Gastrocnemius medialis (tissue), 4 donors: ENCODE data around the gene ALDH3A1. TPM values are rescaled to one million over a fixed set of nuclear protein-coding genes. Genes with fewer than 3 reads are reported as not detected.

Source experiments
- ATAC-seq, 2 donors: fragments of 150-250 bp; one replicate each; pipeline ENCODE4 v1.9.1; 2016
- DNase-seq, 2 donors: peaks; one replicate each; pipeline ENCODE4 v3.0.0-alpha.2; 2019
- H3K27ac ChIP-seq, 4 donors: fragments of 200-600 bp; sonication (generic); 1 replicate in 1 of 4; 2 replicates in 3 of 4; pipeline ENCODE4 v1.5.1; 2016 to 2018; ENCODE audit warnings: mild to moderate bottlenecking in 2 of 4, moderate library complexity in 1 of 4
- H3K27me3 ChIP-seq, 3 donors: fragments of 200-600 bp; sonication (generic) in 2 of 3; 1 replicate in 1 of 3; 2 replicates in 2 of 3; pipeline versions ENCODE4 v1.5.1 to v1.6.0; 2016 to 2019; ENCODE audit warnings: mild to moderate bottlenecking in 1 of 3, moderate library complexity in 1 of 3
- H3K36me3 ChIP-seq, 2 donors: fragments of 200-600 bp; sonication (generic) in 1 of 2; one replicate each; pipeline ENCODE4 v1.5.1; 2017 to 2018
- H3K4me1 ChIP-seq, 2 donors: fragments of 200-600 bp; sonication (generic) in 1 of 2; one replicate each; pipeline ENCODE4 v1.5.1; 2016 to 2017; ENCODE audit warnings: mild to moderate bottlenecking in 2 of 2
- H3K4me3 ChIP-seq, 4 donors: fragments of 200-600 bp; sonication (generic) in 3 of 4; 1 replicate in 1 of 4; 2 replicates in 3 of 4; pipeline ENCODE4 v1.5.1; 2016 to 2019; ENCODE audit warnings: mild to moderate bottlenecking in 2 of 4
- H3K9me3 ChIP-seq, 3 donors: fragments of 200-600 bp; sonication (generic) in 2 of 3; 1 replicate in 1 of 3; 2 replicates in 2 of 3; pipeline ENCODE4 v1.5.1; 2016 to 2019
- CTCF ChIP-seq, 5 experiments: fragments of 450-650 bp in 3 of 5; fragments of 200-600 bp in 2 of 5; sonication (generic) in 2 of 5; IDR thresholded peaks in 4 of 5; conservative IDR thresholded peaks in 1 of 5; 1 replicate in 4 of 5; 2 replicates in 1 of 5; pipeline ENCODE4 v1.5.1; 2016 to 2019; ENCODE audit warnings: antibody characterized with exemption in 5 of 5, mild to moderate bottlenecking in 3 of 5, moderate library complexity in 3 of 5
- POLR2A ChIP-seq, 2 donors: fragments of 450-650 bp; IDR thresholded peaks; one replicate each; pipeline ENCODE4 v1.6.1; 2017; ENCODE audit warnings: antibody characterized with exemption in 2 of 2, mild to moderate bottlenecking in 2 of 2, moderate library complexity in 2 of 2
- in situ Hi-C, 4 donors: fragments of 200-750 bp; cut with MboI; loops; one replicate each; pipeline versions ENCODE4 v1.15.0 to v1.8.0; 2017; ENCODE audit warnings: low sequenced_read_pairs in 4 of 4
- intact Hi-C: fragments of 100-400 bp; cut with DNase I; formaldehyde crosslinking; loops from one replicate; pipeline ENCODE4 v1.15.1; 2023; ENCODE audit warnings: low total_unique reads
- total RNA-seq, 4 donors: library from RNA; depleted of rRNA; stranded (reverse); fragments of >200 nt; gene quantifications; one replicate each; pipeline versions ENCODE4 v1.1.0 to v1.2.3, GENCODE V29; 2016

Gene ALDH3A1
- total RNA-seq, 4 donors from 2014 or later, result 0.18 to 0.23 TPM; not detected in 2

GRCh38 chr17:19752216-19753050 is 4.3 kb upstream of the ALDH3A1 start:
- ATAC-seq (peak; percentile 28 to 32), DNase-seq (no peak)
- peaks cover 17 to 33% of the 10 kb centered on the region in 2 donors for H3K4me1 ChIP-seq
- H3K27me3 ChIP-seq, result no peaks in the 10 kb centered on the region
- TF ChIP-seq CTCF (IDR thresholded peaks at IDR 0.05 in 4 of 5, conservative IDR thresholded peaks at IDR 0.05 in 1 of 5), result no peak
- no peak for TF ChIP-seq POLR2A (IDR thresholded peaks at IDR 0.05)
- H3K4me3 ChIP-seq, result no peak overlapping the region
- no peaks in the 10 kb centered on the region for H3K36me3 ChIP-seq
- H3K27ac ChIP-seq, result peak overlapping the region; percentile 83 to 94 (median 92)
- in situ Hi-C loops (loop anchor here in 3 of 4 donors (25.0 kb wide), 1 partner anchor 390 kb away; the partner anchor contains the start of gene B9D1 (in 3 of the 3)), intact Hi-C loops (loop anchor here (1.0 to 5.0 kb wide), 6 partner anchors 28 to 390 kb away; partner anchors contain the start of genes ALDH3A2, B9D1 and SLC47A1)
- no peaks in the 10 kb centered on the region for H3K9me3 ChIP-seq

GRCh38 chr17:19750835-19751234 is 2.7 kb upstream of the ALDH3A1 start:
- Histone ChIP-seq H3K4me3 (no peak overlapping the region), H3K36me3 (no peaks in the 10 kb centered on the region), H3K27ac (peak overlapping the region in 3 of 4 donors; percentile 34 to 90 (median 64)), H3K27me3 (no peaks in the 10 kb centered on the region), H3K9me3 (no peaks in the 10 kb centered on the region), H3K4me1 (peaks cover 17 to 33% of the 10 kb centered on the region in 2 donors)
- no peak for TF ChIP-seq POLR2A (IDR thresholded peaks at IDR 0.05)
- TF ChIP-seq CTCF (IDR thresholded peaks at IDR 0.05 in 4 of 5, conservative IDR thresholded peaks at IDR 0.05 in 1 of 5), result no peak
- DNase-seq (no peak), ATAC-seq (no peak)
- in situ Hi-C loops (loop anchor here in 3 of 4 donors (25.0 kb wide), 1 partner anchor 389 kb away; the partner anchor contains the start of gene B9D1 (in 3 of the 3)), intact Hi-C loops (loop anchor here (5.0 kb wide), 4 partner anchors 79 to 389 kb away; partner anchors contain the start of genes B9D1 and SLC47A1)

GRCh38 chr17:19750020-19750572 is 2.0 kb upstream of the ALDH3A1 start:
- ATAC-seq (no peak), DNase-seq (no peak)
- no peak overlapping the region for H3K27ac ChIP-seq
- TF ChIP-seq CTCF (IDR thresholded peaks at IDR 0.05 in 4 of 5, conservative IDR thresholded peaks at IDR 0.05 in 1 of 5) (no peak), POLR2A (IDR thresholded peaks at IDR 0.05) (no peak)
- H3K4me1 ChIP-seq, result peaks cover 20 to 33% of the 10 kb centered on the region in 2 donors
- no peaks in the 10 kb centered on the region for H3K36me3 ChIP-seq
- no peak overlapping the region for H3K4me3 ChIP-seq
- intact Hi-C loops (loop anchor here (5.0 kb wide), 4 partner anchors 78 to 388 kb away; partner anchors contain the start of genes B9D1 and SLC47A1), in situ Hi-C loops (loop anchor here in 3 of 4 donors (25.0 kb wide), 1 partner anchor 388 kb away; the partner anchor contains the start of gene B9D1 (in 3 of the 3))
- no peaks in the 10 kb centered on the region for H3K27me3 ChIP-seq
- H3K9me3 ChIP-seq, result no peaks in the 10 kb centered on the region

GRCh38 chr17:19748807-19749193 is 702 bp upstream of the ALDH3A1 start:
- ATAC-seq, result no peak
- H3K4me3 ChIP-seq, result no peak overlapping the region
- H3K9me3 ChIP-seq, result no peaks in the 10 kb centered on the region
- H3K4me1 ChIP-seq, result peaks cover 21 to 29% of the 10 kb centered on the region in 2 donors
- no peak for DNase-seq
- no peaks in the 10 kb centered on the region for H3K36me3 ChIP-seq
- H3K27ac ChIP-seq, result no peak overlapping the region
- TF ChIP-seq POLR2A (IDR thresholded peaks at IDR 0.05) (no peak), CTCF (IDR thresholded peaks at IDR 0.05 in 4 of 5, conservative IDR thresholded peaks at IDR 0.05 in 1 of 5) (no peak)
- in situ Hi-C loops (no loop called here), intact Hi-C loops (no loop called here)
- H3K27me3 ChIP-seq, result no peaks in the 10 kb centered on the region
